H9 (cell line): Measurements from ENCODE around the gene SYMPK. TPM values are rescaled to one million over a fixed set of nuclear protein-coding genes. Genes with fewer than 3 reads are reported as not detected.

Experiments
- DNase-seq: peaks from one replicate; pipeline ENCODE4 v3.0.0-alpha.2; 2017
- H2AFZ ChIP-seq: one replicate; pipeline ENCODE4 v1.6.1; 2013; ENCODE audit warnings: mild to moderate bottlenecking, low read length, control low read depth, moderate library complexity
- H2AK5ac ChIP-seq: 2 replicates; pipeline ENCODE4 v1.6.1; 2013; ENCODE audit warnings: low read length, control low read depth, mixed read lengths; ENCODE audit not compliant: insufficient read length
- H2BK120ac ChIP-seq: one replicate; pipeline ENCODE4 v1.6.1; 2013; ENCODE audit warnings: low read depth, mild to moderate bottlenecking, low read length, control low read depth, inconsistent platforms; ENCODE audit not compliant: poor library complexity, severe bottlenecking
- H2BK12ac ChIP-seq: 2 replicates; pipeline ENCODE4 v1.6.1; 2013; ENCODE audit warnings: low read length, control low read depth, mixed read lengths, low read depth; ENCODE audit not compliant: insufficient read length
- H2BK15ac ChIP-seq: 2 replicates; pipeline ENCODE4 v1.6.1; 2013; ENCODE audit warnings: low read depth, low read length, control low read depth
- H2BK20ac ChIP-seq: one replicate; pipeline ENCODE4 v1.6.1; 2013; ENCODE audit warnings: low read depth, mild to moderate bottlenecking, low read length, control low read depth, inconsistent platforms; ENCODE audit not compliant: poor library complexity, severe bottlenecking
- H2BK5ac ChIP-seq: 2 replicates; pipeline ENCODE4 v1.6.1; 2013; ENCODE audit warnings: low read length, control low read depth, mixed read lengths; ENCODE audit not compliant: insufficient read length
- H3K14ac ChIP-seq: 2 replicates; pipeline ENCODE4 v1.6.1; 2013; ENCODE audit warnings: low read length, control low read depth; ENCODE audit not compliant: insufficient read depth
- H3K18ac ChIP-seq: 2 replicates; pipeline ENCODE4 v1.6.1; 2013; ENCODE audit warnings: low read depth, mild to moderate bottlenecking, mixed read lengths, low read length, control low read depth; ENCODE audit not compliant: insufficient read length
- H3K23ac ChIP-seq: 2 replicates; pipeline ENCODE4 v1.6.1; 2013; ENCODE audit warnings: low read length, control low read depth, mixed read lengths, low read depth; ENCODE audit not compliant: insufficient read length
- H3K23me2 ChIP-seq: 2 replicates; pipeline ENCODE4 v1.6.1; 2013; ENCODE audit warnings: low read depth, mild to moderate bottlenecking, mixed read lengths, low read length, control low read depth; ENCODE audit not compliant: insufficient read length, poor library complexity, severe bottlenecking
- H3K27ac ChIP-seq: 2 replicates; pipeline ENCODE4 v1.5.1; 2013; ENCODE audit warnings: low read length, control low read depth, mixed read lengths, low read depth; ENCODE audit not compliant: insufficient read length
- H3K27me3 ChIP-seq: 2 replicates; pipeline ENCODE4 v1.6.1; 2013; ENCODE audit warnings: low read length, control low read depth, inconsistent platforms; ENCODE audit not compliant: insufficient read depth
- H3K4ac ChIP-seq: 2 replicates; pipeline ENCODE4 v1.6.1; 2013; ENCODE audit warnings: low read depth, mild to moderate bottlenecking, control low read depth, inconsistent platforms, low read length, moderate library complexity
- H3K4me1 ChIP-seq: 2 replicates; pipeline ENCODE4 v1.6.1; 2013; ENCODE audit warnings: low read length, control low read depth, inconsistent platforms; ENCODE audit not compliant: insufficient read depth
- H3K4me2 ChIP-seq: 2 replicates; pipeline ENCODE4 v1.6.1; 2013; ENCODE audit warnings: low read length, control low read depth, mixed read lengths; ENCODE audit not compliant: insufficient read length, insufficient read depth
- H3K56ac ChIP-seq: 2 replicates; pipeline ENCODE4 v1.6.1; 2013; ENCODE audit warnings: low read depth, mild to moderate bottlenecking, mixed read lengths, low read length, control low read depth; ENCODE audit not compliant: insufficient read length
- H3K79me1 ChIP-seq: 2 replicates; pipeline ENCODE4 v1.6.1; 2013; ENCODE audit warnings: low read depth, mild to moderate bottlenecking, moderate library complexity, low read length, control low read depth, inconsistent platforms; ENCODE audit not compliant: insufficient read depth, poor library complexity, severe bottlenecking
- H3K79me2 ChIP-seq: 2 replicates; pipeline ENCODE4 v1.6.1; 2013; ENCODE audit warnings: low read length, control low read depth, inconsistent platforms; ENCODE audit not compliant: insufficient read depth
- H3K9ac ChIP-seq: 2 replicates; pipeline ENCODE4 v1.6.1; 2013; ENCODE audit warnings: low read length, control low read depth, mixed read lengths; ENCODE audit not compliant: insufficient read length; ENCODE audit errors: extremely low read depth
- H3K9me3 ChIP-seq: one replicate; pipeline ENCODE4 v1.6.1; 2013; ENCODE audit warnings: low read depth, low read length, inconsistent platforms; ENCODE audit not compliant: control insufficient read depth
- H3T11ph ChIP-seq: one replicate; pipeline ENCODE4 v1.6.1; 2013; ENCODE audit warnings: mild to moderate bottlenecking, low read length, control low read depth, inconsistent platforms
- H4K20me1 ChIP-seq: one replicate; pipeline ENCODE4 v1.6.1; 2013; ENCODE audit not compliant: control insufficient read depth, insufficient read length, insufficient read depth
- H4K5ac ChIP-seq: 2 replicates; pipeline ENCODE4 v1.6.1; 2013; ENCODE audit warnings: low read depth, mild to moderate bottlenecking, mixed read lengths, low read length, control low read depth; ENCODE audit not compliant: insufficient read length
- H4K8ac ChIP-seq: replicated peaks from 2 replicates; pipeline ENCODE4 v1.6.1; 2013; ENCODE audit warnings: low read length, control low read depth, mixed read lengths, low read depth; ENCODE audit not compliant: insufficient read length
- H4K91ac ChIP-seq: 2 replicates; pipeline ENCODE4 v1.6.1; 2013; ENCODE audit warnings: low read depth, mild to moderate bottlenecking, moderate library complexity, mixed read lengths, low read length, control low read depth; ENCODE audit not compliant: insufficient read length
- H3K27ac Mint-ChIP-seq, 3 experiments: 2 replicates in 2 of 3; 3 replicates in 1 of 3; pipeline ENCODE4 v1.8.0; 2020 to 2021; ENCODE audit warnings: mixed read lengths in 3 of 3, mild to moderate bottlenecking in 1 of 3, moderate library complexity in 1 of 3
- H3K27me3 Mint-ChIP-seq: 2 replicates; pipeline ENCODE4 v1.8.0; 2021; ENCODE audit warnings: low read depth, mild to moderate bottlenecking, moderate library complexity, mixed read lengths
- H3K36me3 Mint-ChIP-seq, 3 experiments: 2 replicates in 2 of 3; 3 replicates in 1 of 3; pipeline ENCODE4 v1.8.0; 2020 to 2021; ENCODE audit warnings: low read depth in 3 of 3, mixed read lengths in 3 of 3; ENCODE audit not compliant: insufficient read depth in 1 of 3
- H3K4me1 Mint-ChIP-seq, 2 experiments: 2 replicates each; pipeline ENCODE4 v1.8.0; 2020; ENCODE audit warnings: mixed read lengths in 2 of 2
- H3K4me3 Mint-ChIP-seq, 2 experiments: 2 replicates in 1 of 2; 3 replicates in 1 of 2; pipeline ENCODE4 v1.8.0; 2020 to 2021; ENCODE audit warnings: mild to moderate bottlenecking in 2 of 2, mixed read lengths in 2 of 2, moderate library complexity in 1 of 2
- H3K9me3 Mint-ChIP-seq, 2 experiments: 2 replicates in 1 of 2; 3 replicates in 1 of 2; pipeline ENCODE4 v1.8.0; 2020; ENCODE audit warnings: mild to moderate bottlenecking in 2 of 2, mixed read lengths in 2 of 2, moderate library complexity in 1 of 2
- WGBS: extraction: QIAGEN DNeasy Blood & Tissue Kit; methylation state at CpG from one replicate; pipeline ENCODE4 v1.1.7; 2013; ENCODE audit warnings: missing lambda C conversion rate, low lambda C conversion rate, mixed read lengths; ENCODE audit not compliant: insufficient read length; ENCODE audit errors: extremely low coverage; 5-methylcytosine and 5-hydroxymethylcytosine counted together
- long read RNA-seq: library from polyadenylated mRNA; unstranded; transcript quantifications from one replicate; pipeline ENCODE4 v2.0.0, GENCODE V29; 2020
- total RNA-seq: library from RNA; stranded (reverse); gene quantifications from 2 replicates; pipeline ENCODE4 v1.2.1, GENCODE V29; 2021
- TF ChIP-seq, protein P1 (sequence below): fragments of 200-600 bp; sonication (generic); conservative IDR thresholded peaks from 3 replicates; pipeline ENCODE4 v1.8.0; 2021; ENCODE audit warnings: antibody characterized with exemption, mild to moderate bottlenecking

The SYMPK gene
- total RNA-seq = 104 and 113 TPM in 2 replicates
- long read RNA-seq, full-length matches to known transcripts = 16 of 51 reads
- long read RNA-seq, partial matches to known transcripts = 19 of 51 reads
- long read RNA-seq, other reads (novel, unspliced or antisense) = 16 of 51 reads

DNA sequence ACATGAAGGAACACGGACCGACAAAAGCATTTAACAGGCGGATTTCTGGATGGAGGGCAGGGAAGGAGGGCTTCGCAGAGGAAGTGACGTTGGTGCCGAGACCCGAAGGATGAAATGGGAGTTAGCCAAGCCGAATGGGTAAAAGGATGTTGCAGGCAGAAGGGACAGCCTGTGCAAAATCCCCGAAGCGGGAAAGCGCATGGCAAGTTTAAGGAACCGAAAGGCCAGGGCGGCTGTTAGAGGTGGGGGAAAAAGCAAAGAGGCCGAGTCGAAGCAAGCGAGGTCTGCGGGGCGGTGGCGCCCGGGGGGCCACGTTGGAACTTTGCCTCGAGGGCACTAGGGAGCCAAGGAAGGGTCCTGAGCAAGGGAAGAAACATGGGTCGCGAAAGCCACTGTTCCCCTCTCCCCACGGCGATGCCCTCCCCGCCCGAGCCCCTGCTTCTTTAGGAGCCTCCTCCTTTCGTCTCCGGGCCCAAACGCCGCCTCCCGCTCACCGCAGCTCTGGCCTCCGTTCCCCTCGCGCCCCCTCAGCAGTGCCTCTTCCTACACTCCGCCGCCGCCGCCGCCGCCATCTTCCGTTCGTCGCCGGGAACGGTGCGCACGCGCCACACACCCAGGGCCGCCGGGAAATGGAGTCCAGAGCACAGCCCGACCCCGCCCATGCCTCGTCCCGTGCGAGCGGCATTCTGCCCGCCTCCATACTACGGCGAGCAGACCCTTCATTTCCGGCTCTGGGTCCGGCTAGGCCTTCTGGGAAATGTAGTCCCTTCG lies at the start of gene SYMPK:
SYMPK (minus strand) TSS at position 584 of the 771 bp plus-strand sequence. CDS start 8,652 bp downstream, outside the sequence.
- peaks cover 36 to 47% of the 10 kb centered on the region in 2 experiments for H3K4me1 Mint-ChIP-seq
- Histone ChIP-seq H3K9ac (peak within 1 kb of the TSS; percentile 75), H2BK12ac (no peak within 1 kb of the TSS), H3K27ac (peak within 1 kb of the TSS; percentile 49), H2BK5ac (no peak within 1 kb of the TSS), H2BK20ac (no peak within 1 kb of the TSS), H3K4me1 (peaks cover 5% of the 10 kb centered on the region; the same call in 1 of the 2 replicates), H3K18ac (peak within 1 kb of the TSS; percentile 94), H4K5ac (no peak within 1 kb of the TSS), H3K79me2 (peaks cover 11% of the 10 kb centered on the region; the same call in 1 of the 2 replicates), H4K91ac (no peak within 1 kb of the TSS), H3T11ph (no peak within 1 kb of the TSS), H2AK5ac (no peak within 1 kb of the TSS), H4K8ac (no peak within 1 kb of the TSS), H3K4me2 (peak within 1 kb of the TSS; percentile 83), H3K14ac (peak within 1 kb of the TSS; percentile 90), H3K23ac (no peak within 1 kb of the TSS), H3K79me1 (peaks cover 3% of the 10 kb centered on the region), H3K27me3 (no peaks in the 10 kb centered on the region), H2BK15ac (no peak within 1 kb of the TSS), H3K56ac (no peak within 1 kb of the TSS), H4K20me1 (no peaks in the 10 kb centered on the region), H3K9me3 (no peaks in the 10 kb centered on the region), H2AFZ (no peak within 1 kb of the TSS), H2BK120ac (no peak within 1 kb of the TSS), H3K23me2 (peaks cover 18% of the 10 kb centered on the region), H3K4ac (no peak within 1 kb of the TSS; the same call in 1 of the 2 replicates)
- peak; percentile 99 for DNase-seq
- peak within 1 kb of the TSS; percentile 97 to 100 for H3K4me3 Mint-ChIP-seq
- H3K27ac Mint-ChIP-seq = peak within 1 kb of the TSS; percentile 97 to 100 (median 99)
- WGBS = no CpG with 5 or more reads among the region's 65 CpGs
- H3K36me3 Mint-ChIP-seq = peaks cover 16 to 27% (median 19%) of the 10 kb centered on the region in 3 experiments; a peak in 6 of 7 replicates
- TF ChIP-seq, protein P1, sequence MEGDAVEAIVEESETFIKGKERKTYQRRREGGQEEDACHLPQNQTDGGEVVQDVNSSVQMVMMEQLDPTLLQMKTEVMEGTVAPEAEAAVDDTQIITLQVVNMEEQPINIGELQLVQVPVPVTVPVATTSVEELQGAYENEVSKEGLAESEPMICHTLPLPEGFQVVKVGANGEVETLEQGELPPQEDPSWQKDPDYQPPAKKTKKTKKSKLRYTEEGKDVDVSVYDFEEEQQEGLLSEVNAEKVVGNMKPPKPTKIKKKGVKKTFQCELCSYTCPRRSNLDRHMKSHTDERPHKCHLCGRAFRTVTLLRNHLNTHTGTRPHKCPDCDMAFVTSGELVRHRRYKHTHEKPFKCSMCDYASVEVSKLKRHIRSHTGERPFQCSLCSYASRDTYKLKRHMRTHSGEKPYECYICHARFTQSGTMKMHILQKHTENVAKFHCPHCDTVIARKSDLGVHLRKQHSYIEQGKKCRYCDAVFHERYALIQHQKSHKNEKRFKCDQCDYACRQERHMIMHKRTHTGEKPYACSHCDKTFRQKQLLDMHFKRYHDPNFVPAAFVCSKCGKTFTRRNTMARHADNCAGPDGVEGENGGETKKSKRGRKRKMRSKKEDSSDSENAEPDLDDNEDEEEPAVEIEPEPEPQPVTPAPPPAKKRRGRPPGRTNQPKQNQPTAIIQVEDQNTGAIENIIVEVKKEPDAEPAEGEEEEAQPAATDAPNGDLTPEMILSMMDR = no peak
- H3K9me3 Mint-ChIP-seq = no peaks in the 10 kb centered on the region; a peak in 1 of 5 replicates
- no peaks in the 10 kb centered on the region; the same call in 1 of the 2 replicates for H3K27me3 Mint-ChIP-seq
